Neuronal stem cell (in vitro differentiated cells): ENCODE results near the gene KIF21B.
A peak's percentile ranks its signal among the peaks of the same experiment; 100 is the strongest.

Experiments
- DNase-seq: peaks from one replicate; pipeline ENCODE4 v3.0.0-alpha.2; 2013; ENCODE audit warnings: low spot score
- H2AFZ ChIP-seq: one replicate; pipeline ENCODE4 v1.6.1; 2013; ENCODE audit warnings: mild to moderate bottlenecking, low read length, inconsistent platforms
- H2AK5ac ChIP-seq: 2 replicates; pipeline ENCODE4 v1.6.1; 2013; ENCODE audit warnings: low read depth, mild to moderate bottlenecking, inconsistent platforms, low read length, moderate library complexity, mixed read lengths
- H2BK120ac ChIP-seq: 2 replicates; pipeline ENCODE4 v1.6.1; 2013; ENCODE audit warnings: low read depth, mild to moderate bottlenecking, inconsistent platforms, low read length, moderate library complexity, mixed read lengths
- H2BK12ac ChIP-seq: one replicate; pipeline ENCODE4 v1.6.1; 2013; ENCODE audit warnings: low read length, inconsistent platforms
- H2BK15ac ChIP-seq: 2 replicates; pipeline ENCODE4 v1.6.1; 2013; ENCODE audit warnings: mild to moderate bottlenecking, low read length, inconsistent platforms, mixed read lengths
- H2BK5ac ChIP-seq: one replicate; pipeline ENCODE4 v1.6.1; 2013; ENCODE audit warnings: inconsistent platforms, mild to moderate bottlenecking, low read length, moderate library complexity
- H3K14ac ChIP-seq: one replicate; pipeline ENCODE4 v1.6.1; 2013; ENCODE audit warnings: low read length, inconsistent platforms
- H3K18ac ChIP-seq: 2 replicates; pipeline ENCODE4 v1.6.1; 2013; ENCODE audit warnings: low read length, inconsistent platforms
- H3K23ac ChIP-seq: 2 replicates; pipeline ENCODE4 v1.6.1; 2013; ENCODE audit warnings: low read depth, mild to moderate bottlenecking, mixed read lengths, low read length, inconsistent platforms; ENCODE audit not compliant: poor library complexity
- H3K27ac ChIP-seq: replicated peaks from 3 replicates; pipeline ENCODE4 v1.5.1; 2013; ENCODE audit warnings: low read length, inconsistent platforms
- H3K27me3 ChIP-seq, 3 experiments: 2 replicates each; pipeline ENCODE4 v1.6.1; 2013; ENCODE audit warnings: low read length in 3 of 3, mild to moderate bottlenecking in 2 of 3, inconsistent platforms in 1 of 3, low read depth in 1 of 3, mixed read lengths in 1 of 3, moderate library complexity in 1 of 3; ENCODE audit not compliant: control insufficient read depth in 3 of 3, insufficient read depth in 3 of 3
- H3K36me3 ChIP-seq, 2 donors: replicated peaks in 1 of 2; 2 replicates each; pipeline ENCODE4 v1.6.1; 2013; ENCODE audit warnings: low read length in 2 of 2; ENCODE audit not compliant: control insufficient read depth in 2 of 2, insufficient read depth in 2 of 2
- H3K4ac ChIP-seq: 2 replicates; pipeline ENCODE4 v1.6.1; 2013; ENCODE audit warnings: inconsistent platforms, mild to moderate bottlenecking, low read length, moderate library complexity
- H3K4me1 ChIP-seq, 2 donors: 1 replicate in 1 of 2; 2 replicates in 1 of 2; pipeline ENCODE4 v1.6.1; 2013; ENCODE audit warnings: low read length in 2 of 2, low read depth in 1 of 2; ENCODE audit not compliant: control insufficient read depth in 2 of 2, insufficient read depth in 1 of 2
- H3K4me2 ChIP-seq: one replicate; pipeline ENCODE4 v1.6.1; 2013; ENCODE audit warnings: mild to moderate bottlenecking, low read length, inconsistent platforms; ENCODE audit not compliant: insufficient read depth, poor library complexity, severe bottlenecking
- H3K4me3 ChIP-seq, 2 donors: 2 replicates each; pipeline ENCODE4 v1.5.1; 2013; ENCODE audit warnings: low read length in 2 of 2, mild to moderate bottlenecking in 2 of 2, inconsistent platforms in 1 of 2, moderate library complexity in 1 of 2
- H3K79me1 ChIP-seq: one replicate; pipeline ENCODE4 v1.6.1; 2013; ENCODE audit warnings: low read depth, mild to moderate bottlenecking, inconsistent platforms, low read length, moderate library complexity
- H3K9ac ChIP-seq: one replicate; pipeline ENCODE4 v1.6.1; 2013; ENCODE audit warnings: mild to moderate bottlenecking, low read depth, low read length, inconsistent platforms; ENCODE audit not compliant: poor library complexity
- H3K9me3 ChIP-seq, 2 donors: replicated peaks in 1 of 2; 2 replicates each; pipeline versions ENCODE3 to v1.6.1; 2013; ENCODE audit warnings: low read length in 2 of 2, mild to moderate bottlenecking in 2 of 2, inconsistent platforms in 1 of 2, low read depth in 1 of 2, mixed read lengths in 1 of 2, moderate library complexity in 1 of 2; ENCODE audit not compliant: control insufficient read depth in 2 of 2, insufficient read depth in 1 of 2
- H4K8ac ChIP-seq: one replicate; pipeline ENCODE4 v1.6.1; 2013; ENCODE audit warnings: low read depth, mild to moderate bottlenecking, inconsistent platforms, low read length, moderate library complexity
- H4K91ac ChIP-seq: one replicate; pipeline ENCODE4 v1.6.1; 2013; ENCODE audit warnings: low read length, low read depth, mild to moderate bottlenecking, inconsistent platforms; ENCODE audit not compliant: poor library complexity
- WGBS, 2 donors: extraction: QIAGEN DNeasy Blood & Tissue Kit; methylation state at CpG; one replicate each; pipeline ENCODE4 v1.1.7; 2013; ENCODE audit warnings: missing lambda C conversion rate in 2 of 2, mixed read lengths in 1 of 2; ENCODE audit not compliant: insufficient read length in 2 of 2, insufficient replicate concordance in 1 of 2; ENCODE audit errors: extremely low coverage in 2 of 2; 5-methylcytosine and 5-hydroxymethylcytosine counted together

Gene KIF21B

DNA sequence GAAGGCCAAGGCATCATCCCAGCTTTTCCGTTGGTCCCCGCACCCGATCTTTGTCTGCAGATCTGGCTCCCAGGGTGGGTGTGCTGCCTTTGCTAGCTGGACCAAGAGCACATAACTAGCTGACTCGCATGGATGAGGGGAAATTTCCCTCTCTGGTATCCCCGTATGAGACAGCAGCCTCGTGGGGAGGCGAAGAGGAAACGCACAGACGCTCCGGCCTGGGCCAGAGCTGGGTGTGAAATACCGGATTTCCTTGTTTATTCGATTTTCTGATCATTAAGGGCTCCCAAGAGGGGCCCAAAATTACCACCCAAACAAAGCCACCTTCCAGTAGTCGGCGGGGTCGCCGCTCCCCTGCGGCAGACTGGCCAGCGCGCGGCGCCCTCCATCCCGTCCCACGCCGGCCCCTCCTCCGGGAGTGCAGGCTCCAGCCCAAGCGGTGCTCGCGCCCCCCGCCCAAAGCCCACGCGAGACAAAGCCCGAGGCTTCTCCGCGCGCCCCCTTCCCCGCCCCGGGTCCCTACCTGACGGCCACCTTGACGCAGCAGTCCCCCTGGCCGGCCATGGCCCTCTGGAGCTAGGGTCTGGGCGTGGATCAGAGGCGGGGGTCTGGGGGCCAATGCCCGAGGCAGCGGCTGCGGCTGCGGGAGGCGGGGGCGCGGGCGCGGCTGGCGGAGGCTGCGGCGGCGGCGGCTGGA is 546 bp downstream of the KIF21B start:
- H3K4me1 ChIP-seq: peaks cover 30 to 39% of the 10 kb centered on the region in 2 donors

DNA sequence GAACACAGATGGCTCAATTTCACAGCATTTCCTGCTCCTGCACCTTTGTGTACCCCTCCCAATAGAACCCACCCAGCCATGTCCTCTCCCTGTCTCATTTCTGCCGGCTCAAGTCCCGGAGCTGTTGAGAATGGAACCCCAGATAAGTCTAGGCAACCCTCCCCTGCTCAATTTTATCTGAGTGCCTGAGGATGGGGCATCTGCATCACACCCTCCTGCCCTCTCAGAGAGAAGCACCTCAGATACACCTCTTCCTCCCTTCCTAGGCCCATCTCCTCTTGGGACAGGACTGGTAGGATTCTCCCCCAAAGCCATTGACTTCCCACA is 1.1 kb downstream of the KIF21B start:
- peak overlapping the region; percentile 92 for H2AFZ ChIP-seq
- no CpG with 5 or more reads among the region's 2 CpGs for WGBS, 2 donors
- no peak overlapping the region for H3K27ac ChIP-seq
- peak overlapping the region; percentile 60 to 84 for H3K4me3 ChIP-seq
- H3K4me1 ChIP-seq: peaks cover 32 to 39% of the 10 kb centered on the region in 2 donors
- no peak for DNase-seq
- no peaks in the 10 kb centered on the region for H3K79me1 ChIP-seq
- H3K27me3 ChIP-seq: peaks cover 0 to 6% (median 0%) of the 10 kb centered on the region in 3 experiments
- no peak overlapping the region for H4K91ac ChIP-seq
- H3K9me3 ChIP-seq: no peaks in the 10 kb centered on the region
- no peak overlapping the region for H3K14ac ChIP-seq
- H4K8ac ChIP-seq: no peak overlapping the region
- H2BK12ac ChIP-seq: no peak overlapping the region
- no peak overlapping the region for H2BK120ac ChIP-seq
- H2BK5ac ChIP-seq: peak overlapping the region; percentile 19
- peak overlapping the region; percentile 87 for H3K4me2 ChIP-seq
- no peak overlapping the region for H3K4ac ChIP-seq
- H3K18ac ChIP-seq: peak overlapping the region; percentile 82
- H3K23ac ChIP-seq: peak overlapping the region; percentile 11
- H2AK5ac ChIP-seq: peak overlapping the region; percentile 0
- peaks cover 0 to 1% of the 10 kb centered on the region in 2 donors for H3K36me3 ChIP-seq
- peak overlapping the region; percentile 75 for H3K9ac ChIP-seq
- H2BK15ac ChIP-seq: peak overlapping the region; percentile 75

More for the DNA sequence above, 546 bp downstream of the KIF21B start:
- H3K79me1 ChIP-seq: no peaks in the 10 kb centered on the region
- no peak overlapping the region for H2BK120ac ChIP-seq
- peak overlapping the region; percentile 60 to 84 for H3K4me3 ChIP-seq
- peak overlapping the region; percentile 92 for H2AFZ ChIP-seq
- no peak overlapping the region for H4K8ac ChIP-seq
- H4K91ac ChIP-seq: no peak overlapping the region
- H3K27ac ChIP-seq: no peak overlapping the region
- no peak overlapping the region for H2BK12ac ChIP-seq
- no peak for DNase-seq
- H3K4me2 ChIP-seq: peak overlapping the region; percentile 87
- WGBS, 2 donors: no CpG with 5 or more reads among the region's 56 CpGs
- H3K27me3 ChIP-seq: peaks cover 0 to 6% (median 0%) of the 10 kb centered on the region in 3 experiments
- H3K9ac ChIP-seq: peak overlapping the region; percentile 88
- peaks cover 0 to 1% of the 10 kb centered on the region in 2 donors for H3K36me3 ChIP-seq
- H2BK15ac ChIP-seq: peak overlapping the region; percentile 75
- H3K18ac ChIP-seq: peak overlapping the region; percentile 94
- H2AK5ac ChIP-seq: peak overlapping the region; percentile 51
- H3K9me3 ChIP-seq: no peaks in the 10 kb centered on the region
- peak overlapping the region; percentile 11 for H3K23ac ChIP-seq
- no peak overlapping the region for H2BK5ac ChIP-seq
- H3K4ac ChIP-seq: no peak overlapping the region
- H3K14ac ChIP-seq: no peak overlapping the region

DNA sequence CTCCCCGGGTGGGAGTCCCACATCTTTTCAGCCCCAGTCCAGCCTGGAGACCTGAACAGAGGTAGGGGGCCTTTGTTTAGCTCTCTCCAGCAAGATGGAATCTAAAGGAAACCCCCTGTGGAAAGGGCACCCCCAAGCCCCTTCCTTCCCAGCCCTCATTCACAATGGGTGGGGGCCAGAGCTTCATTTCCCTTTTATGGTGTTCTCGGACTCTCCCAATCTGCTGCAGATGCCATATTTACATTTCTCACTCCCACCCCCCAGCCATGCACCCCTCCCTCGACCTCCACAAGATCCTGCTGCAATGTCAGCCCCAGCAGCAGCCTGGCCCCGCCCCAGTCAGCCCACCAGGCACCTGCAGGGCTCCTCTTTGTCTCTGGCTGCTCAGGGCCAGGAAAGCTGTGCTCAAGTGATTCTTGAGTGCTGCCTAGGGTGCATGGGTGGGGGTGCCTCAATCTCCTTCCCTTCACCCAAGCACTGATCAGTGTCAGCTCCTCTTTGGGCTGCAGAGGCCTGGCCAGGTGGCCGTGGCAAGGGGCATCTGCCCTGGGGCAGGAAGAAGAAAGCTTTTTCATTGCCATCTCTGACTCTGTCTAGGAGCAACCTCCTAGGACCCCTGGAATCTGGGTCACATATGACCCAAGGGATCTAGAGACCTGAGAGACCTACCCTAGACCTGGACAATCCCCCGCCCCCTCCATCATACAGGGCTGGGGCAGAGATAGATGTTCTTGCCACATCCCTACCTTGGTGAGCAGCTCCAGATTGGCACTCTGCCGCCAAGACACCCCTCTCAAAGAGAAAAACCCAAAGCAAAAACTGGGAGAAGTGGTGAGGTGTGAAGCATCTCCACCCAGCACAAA is 1.7 kb downstream of the KIF21B start:
- no peak overlapping the region for H3K4ac ChIP-seq
- H2AFZ ChIP-seq: no peak overlapping the region
- peak overlapping the region; percentile 1 for H2AK5ac ChIP-seq
- no peak overlapping the region for H3K23ac ChIP-seq
- H3K27ac ChIP-seq: no peak overlapping the region
- H3K79me1 ChIP-seq: no peaks in the 10 kb centered on the region
- no peak overlapping the region for H4K8ac ChIP-seq
- peaks cover 34 to 45% of the 10 kb centered on the region in 2 donors for H3K4me1 ChIP-seq
- DNase-seq: no peak
- peaks cover 0 to 6% (median 0%) of the 10 kb centered on the region in 3 experiments for H3K27me3 ChIP-seq
- no peak overlapping the region for H2BK120ac ChIP-seq
- peaks cover 0 to 1% of the 10 kb centered on the region in 2 donors for H3K36me3 ChIP-seq
- no peak overlapping the region for H3K4me2 ChIP-seq
- H3K4me3 ChIP-seq: peak overlapping the region in 1 of 2 donors; percentile 60
- peak overlapping the region; percentile 19 for H2BK5ac ChIP-seq
- no peak overlapping the region for H3K14ac ChIP-seq
- H3K9ac ChIP-seq: peak overlapping the region; percentile 24
- no peaks in the 10 kb centered on the region for H3K9me3 ChIP-seq
- H3K18ac ChIP-seq: peak overlapping the region; percentile 68
- peak overlapping the region; percentile 33 for H2BK15ac ChIP-seq
- no CpG with 5 or more reads among the region's 7 CpGs for WGBS, 2 donors
- no peak overlapping the region for H4K91ac ChIP-seq
- peak overlapping the region; percentile 10 for H2BK12ac ChIP-seq
